Mucosa of descending colon (tissue), 3 donors: ENCODE results near the gene RNF144A. TPM values are rescaled to one million over a fixed set of nuclear protein-coding genes. Genes with fewer than 3 reads are reported as not detected.

ENCODE experiments used
- ATAC-seq: fragments of 200-7000 bp; cut with Tn5 transposase; one replicate; pipeline ENCODE4 v1.9.1; 2020; ENCODE audit warnings: mild to moderate bottlenecking, moderate library complexity
- DNase-seq, 3 donors: peaks; one replicate each; pipeline ENCODE4 v3.0.0-alpha.2; 2020
- H3K36me3 ChIP-seq: fragments of 200-600 bp; one replicate; pipeline ENCODE4 v1.8.0; 2021; ENCODE audit warnings: low read depth, mild to moderate bottlenecking
- H3K4me1 ChIP-seq: fragments of 200-600 bp; one replicate; pipeline ENCODE4 v1.8.0; 2021; ENCODE audit warnings: low read depth, mild to moderate bottlenecking
- H3K4me3 ChIP-seq: fragments of 200-600 bp; one replicate; pipeline ENCODE4 v1.8.0; 2021; ENCODE audit warnings: mild to moderate bottlenecking
- H3K9me3 ChIP-seq: fragments of 200-600 bp; one replicate; pipeline ENCODE4 v1.8.0; 2021; ENCODE audit warnings: mild to moderate bottlenecking
- intact Hi-C, 2 donors: fragments of 100-400 bp; cut with DNase I in 1 of 2; cut with micrococcal nuclease in 1 of 2; formaldehyde crosslinking; loops; one replicate each; pipeline versions ENCODE4 v1.11.0 to v1.11.1; 2022; cut with DNase I, micrococcal nuclease
- total RNA-seq, 3 donors: library from RNA; stranded (reverse); fragmentation: NEBNext Ultra II Directional in 2 of 3; extraction: Animal tissue kit (Norgen Biotek cat#: 25700) in 2 of 3; gene quantifications; one replicate each; pipeline versions ENCODE4 v1.2.1 to v1.2.4, GENCODE V29; 2021 to 2023
- TF ChIP-seq, protein P1 (sequence below): fragments of 200-600 bp; IDR thresholded peaks from one replicate; pipeline ENCODE4 v1.8.0; 2022; ENCODE audit warnings: antibody characterized with exemption, mild to moderate bottlenecking
- donor health status: DM: no; HTN: no; CAD: no; lungs with moderate emphysema.
- donor health status: DM: no; HTN: no; CAD: no.
- donor health status: DM: no; HTN: yes; CAD: no.

Gene RNF144A
- total RNA-seq, 3 donors from 2014 or later = 14.3 to 18.7 (median 18.3) TPM

- Histone ChIP-seq H3K9me3 (no peaks in the 10 kb centered on the region), H3K4me3 (no peak overlapping the region), H3K36me3 (no peaks in the 10 kb centered on the region), H3K4me1 (no peaks in the 10 kb centered on the region)
- DNase-seq (no peak), ATAC-seq (no peak)
- intact Hi-C loops = no loop called here
- TF ChIP-seq, protein P1, sequence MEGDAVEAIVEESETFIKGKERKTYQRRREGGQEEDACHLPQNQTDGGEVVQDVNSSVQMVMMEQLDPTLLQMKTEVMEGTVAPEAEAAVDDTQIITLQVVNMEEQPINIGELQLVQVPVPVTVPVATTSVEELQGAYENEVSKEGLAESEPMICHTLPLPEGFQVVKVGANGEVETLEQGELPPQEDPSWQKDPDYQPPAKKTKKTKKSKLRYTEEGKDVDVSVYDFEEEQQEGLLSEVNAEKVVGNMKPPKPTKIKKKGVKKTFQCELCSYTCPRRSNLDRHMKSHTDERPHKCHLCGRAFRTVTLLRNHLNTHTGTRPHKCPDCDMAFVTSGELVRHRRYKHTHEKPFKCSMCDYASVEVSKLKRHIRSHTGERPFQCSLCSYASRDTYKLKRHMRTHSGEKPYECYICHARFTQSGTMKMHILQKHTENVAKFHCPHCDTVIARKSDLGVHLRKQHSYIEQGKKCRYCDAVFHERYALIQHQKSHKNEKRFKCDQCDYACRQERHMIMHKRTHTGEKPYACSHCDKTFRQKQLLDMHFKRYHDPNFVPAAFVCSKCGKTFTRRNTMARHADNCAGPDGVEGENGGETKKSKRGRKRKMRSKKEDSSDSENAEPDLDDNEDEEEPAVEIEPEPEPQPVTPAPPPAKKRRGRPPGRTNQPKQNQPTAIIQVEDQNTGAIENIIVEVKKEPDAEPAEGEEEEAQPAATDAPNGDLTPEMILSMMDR = no peak
Measured at GRCh38 chr2:6878549-6878948, 38.7 kb upstream of the RNF144A start.

GRCh38 chr2:6879011-6879410 lies 38.2 kb upstream of the RNF144A start:
- TF ChIP-seq, protein P1 = no peak
- no peak overlapping the region for H3K4me3 ChIP-seq
- H3K9me3 ChIP-seq = no peaks in the 10 kb centered on the region
- no peaks in the 10 kb centered on the region for H3K36me3 ChIP-seq
- no peaks in the 10 kb centered on the region for H3K4me1 ChIP-seq
- no peak for DNase-seq
- intact Hi-C loops = no loop called here
- no peak for ATAC-seq

DNA sequence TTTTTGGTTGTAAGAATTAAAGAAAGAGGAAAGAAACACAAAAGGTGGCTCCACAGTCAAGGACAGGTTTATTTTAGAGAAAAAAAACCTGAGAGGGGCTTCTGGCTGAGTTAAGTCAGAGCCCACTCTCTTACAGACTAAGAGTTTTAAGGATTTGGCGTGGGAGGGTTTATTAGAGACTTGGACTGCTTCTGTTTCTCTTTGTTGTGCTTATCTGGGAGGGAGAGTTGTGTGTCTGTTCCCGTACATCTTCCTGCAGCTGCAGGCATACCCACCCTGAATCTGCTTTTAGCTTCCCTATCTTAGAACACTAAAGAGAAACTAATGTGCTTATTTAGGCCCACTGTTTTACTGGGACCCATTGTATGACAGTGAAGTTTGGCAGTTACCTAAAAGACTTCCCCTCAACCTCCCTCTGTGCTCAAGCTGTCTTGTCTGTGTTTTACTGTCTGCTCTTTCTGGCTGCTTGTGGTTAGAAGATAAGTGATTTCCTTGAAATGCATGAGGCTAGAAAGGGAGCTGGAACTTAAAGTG lies 36.9 kb upstream of the RNF144A start:
- no peaks in the 10 kb centered on the region for H3K9me3 ChIP-seq
- ATAC-seq = no peak
- no peak for DNase-seq
- no peak overlapping the region for H3K4me3 ChIP-seq
- intact Hi-C loops = no loop called here
- H3K36me3 ChIP-seq = no peaks in the 10 kb centered on the region
- TF ChIP-seq, protein P1 = no peak
- H3K4me1 ChIP-seq = no peaks in the 10 kb centered on the region

GRCh38 chr2:6881046-6881445 lies 36.2 kb upstream of the RNF144A start:
- Histone ChIP-seq H3K4me3 (no peak overlapping the region), H3K9me3 (no peaks in the 10 kb centered on the region), H3K36me3 (no peaks in the 10 kb centered on the region), H3K4me1 (no peaks in the 10 kb centered on the region)
- TF ChIP-seq, protein P1 = no peak
- DNase-seq (no peak), ATAC-seq (no peak)
- intact Hi-C loops = no loop called here

DNA sequence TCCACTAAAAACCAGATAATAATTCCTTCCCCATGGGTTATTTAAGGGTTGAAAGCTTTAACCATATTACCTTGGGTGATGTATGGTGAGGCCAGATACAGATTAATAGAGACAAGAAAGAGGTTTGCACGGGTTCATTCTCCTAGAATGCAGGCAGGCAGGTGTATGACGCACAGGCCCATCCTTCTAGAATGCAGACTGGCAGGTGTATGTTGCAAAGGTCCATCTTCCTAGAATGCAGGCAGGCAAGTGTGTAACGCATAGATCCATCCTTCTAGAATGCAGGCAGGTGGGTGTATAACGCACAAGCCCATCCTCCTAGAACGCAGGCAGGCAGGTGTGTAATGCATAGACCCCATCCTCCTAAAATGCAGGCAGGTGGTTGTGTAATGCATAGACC lies 35.7 kb upstream of the RNF144A start:
- intact Hi-C loops = no loop called here
- DNase-seq (no peak), ATAC-seq (no peak)
- Histone ChIP-seq H3K4me3 (no peak overlapping the region), H3K36me3 (no peaks in the 10 kb centered on the region), H3K9me3 (no peaks in the 10 kb centered on the region), H3K4me1 (no peaks in the 10 kb centered on the region)
- TF ChIP-seq, protein P1 = no peak
